Mucosa of gallbladder (tissue), 1 donor: ENCODE data around the gene RFC3. TPM values are rescaled to one million over a fixed set of nuclear protein-coding genes. Genes with fewer than 3 reads are reported as not detected.
"Not testable (repeated sequence)": the region's sequence is repeated elsewhere in the genome, so short reads cannot be mapped to it uniquely, and the experiment has no call there.

Experiments used
- DNase-seq: peaks from one replicate; pipeline ENCODE4 v3.0.0-alpha.2; 2020; ENCODE audit warnings: low spot score
- total RNA-seq: library from RNA; stranded (reverse); gene quantifications from one replicate; pipeline ENCODE4 v1.2.1, GENCODE V29; 2021
- donor health status: DM: no; HTN: no; CAD: no.

RFC3 gene
- total RNA-seq, 1 donor from 2014 or later = 3.7 TPM

DNA sequence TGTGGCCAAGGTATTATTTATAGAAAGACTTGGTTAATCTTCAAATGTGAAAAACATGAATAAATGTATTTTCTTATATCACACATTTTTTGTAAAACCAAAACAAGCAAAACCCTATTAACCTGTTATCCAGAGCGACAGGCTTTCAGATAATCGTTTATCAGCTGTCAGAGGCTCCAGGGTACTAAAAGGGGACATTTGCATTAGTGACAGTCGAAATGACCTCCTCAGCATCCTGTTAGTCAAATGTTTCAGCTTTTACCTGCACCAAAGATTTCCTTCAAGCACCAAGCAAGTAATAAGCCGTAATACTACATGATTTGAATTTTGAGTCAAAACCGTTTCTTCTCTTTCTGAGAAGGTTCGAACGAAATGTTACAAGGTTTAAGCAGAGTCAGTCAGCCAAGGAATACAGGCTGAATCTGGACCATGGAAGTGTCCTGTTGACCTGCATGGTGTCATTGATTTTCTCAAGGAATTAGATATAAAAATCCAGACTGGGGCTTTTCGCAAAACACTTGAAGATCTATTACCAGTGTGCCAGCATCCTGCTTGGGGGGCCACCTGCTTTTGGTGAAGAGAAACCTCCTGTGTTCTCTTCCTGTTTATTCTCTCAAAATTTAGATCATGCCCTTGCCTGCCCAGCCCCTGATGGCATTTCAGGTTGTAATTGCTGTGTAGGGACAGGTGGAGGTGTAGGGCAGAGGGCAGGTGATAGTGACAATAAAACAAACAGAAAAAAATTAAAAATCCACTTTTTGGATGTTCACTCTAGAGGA lies 11.3 kb upstream of the RFC3 start:
- DNase-seq = no peak

DNA sequence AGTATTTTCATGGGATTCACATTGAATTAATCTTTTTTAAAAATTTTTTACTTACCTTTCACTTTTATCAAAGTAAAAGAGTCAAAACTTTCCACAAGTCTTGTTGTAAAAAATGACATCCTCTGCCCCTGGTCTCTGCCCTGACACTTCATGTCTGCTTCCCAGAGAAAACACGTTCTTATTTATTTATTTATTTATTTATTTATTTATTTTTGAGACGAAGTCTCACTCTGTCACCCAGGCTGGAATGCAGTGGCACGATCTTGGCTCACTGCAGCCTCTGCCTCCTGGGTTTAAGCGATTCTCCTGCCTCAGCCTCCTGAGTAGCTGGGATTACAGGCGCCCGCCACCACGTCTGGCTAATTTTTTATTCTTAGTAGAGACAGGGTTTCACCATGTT lies 5.1 kb upstream of the RFC3 start:
- not testable (repeated sequence) for DNase-seq

- DNase-seq = no peak
Measured at GRCh38 chr13:33815011-33815550, 2.9 kb upstream of the RFC3 start.

- no peak for DNase-seq
Measured at GRCh38 chr13:33816912-33817311, 1.0 kb upstream of the RFC3 start.

DNA sequence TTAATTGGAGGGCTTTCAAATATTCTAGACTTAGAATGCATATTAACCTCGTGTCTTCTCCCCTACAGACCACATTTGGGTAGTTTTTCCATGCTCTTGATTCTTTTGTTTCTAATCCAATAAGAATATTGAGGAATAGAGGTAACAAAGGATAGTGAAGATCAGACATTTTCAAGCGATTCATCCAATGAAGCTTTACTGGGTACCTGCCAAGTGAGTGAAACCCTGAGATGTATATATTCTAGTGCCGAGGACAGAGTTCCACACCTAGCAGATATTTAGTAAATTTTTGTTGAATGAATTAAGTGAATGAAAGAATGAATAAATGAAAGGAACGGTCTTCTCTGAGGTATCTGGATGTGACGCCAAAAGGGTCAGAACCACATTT lies 442 bp upstream of the RFC3 start:
- DNase-seq = no peak

GRCh38 chr13:33825083-33825482 lies 7.1 kb downstream of the RFC3 start:
- DNase-seq = no peak

DNA sequence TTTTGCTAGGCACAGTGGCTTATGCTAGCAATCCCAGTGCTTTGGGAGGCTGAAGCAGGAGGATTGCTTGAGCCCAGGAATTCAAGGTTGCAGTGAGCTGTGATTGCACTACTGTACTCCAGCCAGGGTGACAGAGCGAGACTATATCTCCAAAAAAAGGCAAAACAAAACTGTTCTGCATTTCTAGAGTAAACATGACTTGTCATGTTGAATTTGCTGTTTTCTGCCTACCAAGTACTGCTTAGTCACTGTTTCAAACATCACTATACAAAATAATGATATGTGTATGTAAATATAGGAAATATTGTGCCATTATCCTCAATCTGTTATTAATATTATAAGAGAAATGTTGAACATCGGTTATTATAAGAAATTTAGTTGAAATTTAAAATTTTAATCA lies 9.2 kb downstream of the RFC3 start:
- DNase-seq = no peak

- DNase-seq = no peak
Measured at GRCh38 chr13:33828431-33829129, 10.6 kb downstream of the RFC3 start.

DNA sequence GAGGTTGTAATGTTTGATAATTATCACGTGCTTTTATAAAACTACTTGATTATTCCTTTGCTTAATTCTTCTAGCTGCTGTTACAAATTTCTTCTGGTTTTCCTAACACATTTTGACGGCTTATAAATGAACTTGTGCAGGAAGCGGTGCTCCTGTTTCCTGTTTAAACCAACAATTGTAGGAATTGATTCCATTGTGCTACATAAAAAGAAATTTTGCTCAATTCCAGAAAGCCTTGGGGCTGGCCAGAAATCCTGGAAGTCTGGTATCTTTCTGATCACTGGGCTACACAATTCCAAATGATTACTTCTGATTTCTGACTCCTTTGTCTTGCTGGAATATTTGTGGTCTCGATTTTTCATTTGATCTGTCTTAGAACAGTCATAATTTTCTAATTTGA lies 14.9 kb downstream of the RFC3 start:
- no peak for DNase-seq

- no peak for DNase-seq
Measured at GRCh38 chr13:33838647-33839046, 20.7 kb downstream of the RFC3 start.

DNA sequence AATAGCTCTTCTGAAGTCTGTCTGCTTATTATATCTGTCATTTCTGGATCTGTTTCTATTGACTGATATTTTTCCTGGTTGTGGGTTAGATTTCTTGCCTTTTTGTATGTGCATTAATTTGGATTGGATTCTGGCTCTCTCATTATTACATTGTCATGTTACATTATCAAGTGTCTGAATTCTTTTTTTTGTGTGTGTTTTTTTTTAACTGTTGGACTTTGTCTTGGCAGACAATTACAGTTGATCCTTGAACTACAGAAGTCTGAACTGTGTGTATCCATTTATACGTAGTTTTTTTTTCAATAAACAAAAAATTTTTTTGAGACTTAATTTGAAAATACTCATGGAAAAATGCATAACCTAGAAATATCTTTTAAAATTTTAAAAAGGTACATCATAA lies 22.5 kb downstream of the RFC3 start:
- DNase-seq = no peak

- DNase-seq = no peak
Measured at GRCh38 chr13:33842207-33842606, 24.3 kb downstream of the RFC3 start.

- no peak for DNase-seq
Measured at GRCh38 chr13:33842986-33843385, 25.0 kb downstream of the RFC3 start.

DNA sequence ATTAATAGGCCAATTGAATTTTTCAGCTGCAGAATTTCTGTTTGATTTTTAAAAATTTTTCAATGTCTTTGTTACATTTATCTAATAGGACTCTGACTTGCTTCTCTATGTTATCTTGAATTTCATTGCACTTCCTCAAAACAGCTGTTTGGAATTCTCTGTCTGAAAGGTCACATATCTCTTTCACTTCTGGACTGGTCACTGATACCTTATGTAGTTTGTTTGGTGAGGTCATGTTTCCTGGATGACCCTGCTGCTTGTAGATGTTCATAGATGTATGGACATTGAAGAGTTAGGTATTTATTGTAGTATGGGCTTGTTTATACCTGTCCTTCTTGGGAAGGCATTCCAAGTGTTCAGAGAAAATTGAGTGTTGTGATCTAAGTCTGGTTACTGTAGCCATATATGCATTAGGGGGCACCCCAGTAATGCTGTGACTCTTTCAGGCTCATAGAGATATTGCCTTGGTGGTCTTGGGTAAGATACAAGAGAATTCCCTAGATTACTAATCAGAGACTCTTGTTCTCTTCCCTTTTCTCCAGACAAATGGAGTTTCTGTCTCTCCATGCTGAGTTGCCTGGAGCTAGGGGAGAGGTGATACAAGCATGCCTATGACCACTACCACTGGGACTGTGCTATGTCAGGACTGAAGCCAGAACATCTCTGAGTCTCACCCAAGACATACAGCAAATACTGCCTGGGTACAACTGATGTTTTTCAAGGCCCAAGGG lies 27.8 kb downstream of the RFC3 start:
- no peak for DNase-seq

- DNase-seq = no peak
Measured at GRCh38 chr13:33846303-33847062, 28.5 kb downstream of the RFC3 start.

- DNase-seq = no peak
Measured at GRCh38 chr13:33849211-33849610, 31.3 kb downstream of the RFC3 start.

GRCh38 chr13:33855371-33855895 lies 37.5 kb downstream of the RFC3 start:
- no peak for DNase-seq

- DNase-seq = no peak
Measured at GRCh38 chr13:33859691-33860303, 41.8 kb downstream of the RFC3 start.

- DNase-seq = no peak
Measured at GRCh38 chr13:33860526-33860925, 42.6 kb downstream of the RFC3 start.

GRCh38 chr13:33862016-33862415 lies 44.1 kb downstream of the RFC3 start:
- no peak for DNase-seq

DNA sequence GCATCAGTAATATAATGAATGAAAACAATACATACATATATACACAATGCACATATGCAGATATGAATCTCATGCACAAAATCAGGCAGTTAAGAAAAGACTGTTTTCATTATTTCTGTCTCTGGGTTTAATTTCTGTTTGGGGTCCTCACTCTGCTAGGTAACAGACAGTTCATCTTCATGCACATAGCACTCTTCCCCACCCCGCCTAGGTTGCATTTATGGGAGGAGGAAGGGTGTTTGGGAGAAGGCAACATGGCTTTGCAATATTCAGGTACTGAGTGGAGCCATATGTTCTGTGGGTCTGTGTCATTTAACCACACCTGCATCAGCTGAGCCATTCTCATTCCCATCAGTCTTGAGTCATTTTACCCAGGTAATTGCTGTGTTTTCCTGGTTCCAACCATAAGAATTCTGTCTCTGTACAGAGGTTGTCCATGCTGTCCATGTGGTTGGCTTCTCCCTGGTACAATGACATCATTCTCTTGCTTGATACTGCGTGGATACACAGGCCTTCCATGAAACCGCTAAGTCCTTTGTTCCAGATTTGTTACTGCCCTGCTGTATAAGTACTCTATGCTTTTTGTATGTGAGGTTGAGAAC lies 45.3 kb downstream of the RFC3 start:
- no peak for DNase-seq
